Stimulated activated naive CD8-positive, alpha-beta T cell treated with anti-CD3 and anti-CD28 coated beads, Interleukin-15, amount 100 ng/mL, for 72 hours (primary cell): ENCODE data around the gene FOXL2NB.

Source experiments
- ATAC-seq: fragments of 150-1000 bp; cut with Tn5 transposase; 2 replicates; pipeline ENCODE4 v1.10.0; 2021; ENCODE audit warnings: mild to moderate bottlenecking, moderate library complexity
- DNase-seq, 2 donors: peaks; one replicate each; pipeline ENCODE4 v3.0.0; 2021 to 2022
- H3K27ac Mint-ChIP-seq, 2 donors: one replicate each; pipeline ENCODE4 v1.8.0; 2022; ENCODE audit warnings: mild to moderate bottlenecking in 2 of 2, mixed read lengths in 2 of 2, moderate library complexity in 2 of 2
- H3K27me3 Mint-ChIP-seq: one replicate; pipeline ENCODE4 v1.8.0; 2022; ENCODE audit warnings: mixed read lengths
- H3K4me1 Mint-ChIP-seq: one replicate; pipeline ENCODE4 v1.8.0; 2022; ENCODE audit warnings: mild to moderate bottlenecking, mixed read lengths
- H3K4me3 Mint-ChIP-seq, 2 donors: one replicate each; pipeline ENCODE4 v1.8.0; 2022; ENCODE audit warnings: mild to moderate bottlenecking in 2 of 2, mixed read lengths in 2 of 2, moderate library complexity in 1 of 2
- H3K9me3 Mint-ChIP-seq, 2 donors: one replicate each; pipeline ENCODE4 v1.8.0; 2022; ENCODE audit warnings: mixed read lengths in 2 of 2

Gene FOXL2NB

DNA sequence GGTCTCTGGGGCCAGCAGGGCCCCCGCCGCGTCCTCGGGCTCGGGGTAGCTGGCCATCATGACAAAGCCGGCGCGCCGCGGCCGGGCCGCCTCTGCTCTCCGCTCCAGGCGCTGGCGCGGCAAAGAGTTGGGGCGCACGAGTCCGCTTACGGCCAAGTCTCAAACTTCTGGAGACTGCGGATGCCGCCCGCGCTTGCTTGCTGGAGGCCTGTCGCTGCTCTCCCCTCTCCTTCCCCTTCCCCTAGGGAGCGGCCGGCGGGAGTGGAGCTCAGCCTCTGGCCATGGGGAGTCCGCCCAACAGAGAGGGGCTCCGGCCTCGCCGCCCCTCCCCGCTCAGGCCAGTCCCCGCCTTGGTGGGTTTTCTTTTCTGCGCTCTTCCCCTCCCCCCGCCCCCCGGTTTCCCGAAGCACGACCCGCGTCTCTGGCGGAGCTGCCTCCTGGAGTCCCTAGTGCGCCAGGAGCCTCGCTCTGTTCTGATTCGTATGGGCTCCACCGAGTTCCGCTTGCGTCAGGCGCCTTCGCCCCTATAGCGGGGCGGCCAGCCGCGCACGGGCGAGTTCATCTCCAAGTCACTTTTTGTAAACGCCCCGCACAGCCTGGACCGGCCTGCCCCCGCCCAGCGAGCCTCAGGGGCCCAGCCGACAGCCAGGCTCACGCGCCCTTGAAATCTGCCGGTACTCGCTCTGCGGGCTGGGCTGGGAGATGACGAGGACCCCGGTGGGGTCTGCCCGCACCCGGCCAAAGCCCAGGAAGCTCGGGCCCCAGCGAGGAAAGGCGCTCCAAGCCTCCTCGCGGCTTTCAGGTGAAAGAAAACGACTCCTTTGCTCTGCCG lies at the start of gene FOXL2NB, which contains the start of gene FOXL2:
TSS of gene FOXL2NB (plus strand) at position 555 of the 832 bp plus-strand sequence. CDS start at position 703, 148 bp downstream.
TSS of gene FOXL2 (minus strand) at position 475 of the 832 bp plus-strand sequence. CDS start at position 60, 415 bp downstream.
- Mint-ChIP-seq H3K27ac (no peak within 1 kb of the TSS), H3K4me1 (peaks cover 51% of the 10 kb centered on the region), H3K4me3 (peak within 1 kb of the TSS; percentile 80 to 85), H3K27me3 (peaks cover 92% of the 10 kb centered on the region), H3K9me3 (no peaks in the 10 kb centered on the region)
- DNase-seq (peak; percentile 26 to 34), ATAC-seq (peak; percentile 25)

DNA sequence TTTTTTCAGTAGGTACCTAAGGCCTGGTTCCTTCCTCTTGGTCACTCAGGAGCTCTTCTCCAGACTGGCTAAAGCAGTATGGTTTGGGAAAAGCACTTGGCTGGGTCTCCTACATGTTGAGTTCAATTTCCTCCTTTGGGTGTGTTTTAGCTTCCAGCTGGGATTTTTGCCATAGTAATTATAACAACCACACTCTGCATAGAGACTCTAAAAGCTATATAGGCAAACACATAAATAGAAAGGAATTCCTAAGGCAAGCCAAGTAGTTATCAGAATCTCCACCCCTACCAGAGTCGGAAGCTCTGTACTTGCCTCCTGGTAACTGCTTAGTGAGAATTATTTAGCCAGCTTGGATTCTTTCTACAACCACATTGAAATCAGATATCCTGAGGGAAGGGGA lies 48.7 kb upstream of the FOXL2NB start:
- Mint-ChIP-seq H3K9me3 (no peaks in the 10 kb centered on the region), H3K27me3 (no peaks in the 10 kb centered on the region), H3K4me1 (no peaks in the 10 kb centered on the region), H3K4me3 (no peak overlapping the region), H3K27ac (no peak overlapping the region)
- no peak for DNase-seq
- no peak for ATAC-seq

DNA sequence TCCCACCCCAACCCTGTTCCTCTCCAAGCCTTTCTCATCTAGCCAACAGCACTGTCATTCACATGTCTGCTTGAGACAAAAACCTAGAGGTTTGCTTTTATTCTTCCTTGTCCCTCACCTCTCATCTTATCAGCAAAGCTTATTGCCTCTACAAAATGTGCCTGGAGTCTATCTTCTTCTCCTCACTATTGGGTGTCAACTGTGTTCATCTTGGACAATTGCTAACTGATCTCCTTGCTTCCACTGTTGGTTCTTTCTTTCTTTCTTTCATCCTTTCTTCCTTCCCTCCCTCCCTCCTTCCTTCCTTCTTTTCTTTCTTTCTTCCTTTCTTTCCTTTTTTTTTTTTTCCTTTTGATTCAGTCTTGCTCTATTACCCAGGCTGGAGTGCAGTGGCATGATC lies 48.3 kb upstream of the FOXL2NB start:
- Mint-ChIP-seq H3K27me3 (no peaks in the 10 kb centered on the region), H3K9me3 (no peaks in the 10 kb centered on the region), H3K4me3 (no peak overlapping the region), H3K4me1 (no peaks in the 10 kb centered on the region), H3K27ac (no peak overlapping the region)
- DNase-seq = no peak
- ATAC-seq = no peak

DNA sequence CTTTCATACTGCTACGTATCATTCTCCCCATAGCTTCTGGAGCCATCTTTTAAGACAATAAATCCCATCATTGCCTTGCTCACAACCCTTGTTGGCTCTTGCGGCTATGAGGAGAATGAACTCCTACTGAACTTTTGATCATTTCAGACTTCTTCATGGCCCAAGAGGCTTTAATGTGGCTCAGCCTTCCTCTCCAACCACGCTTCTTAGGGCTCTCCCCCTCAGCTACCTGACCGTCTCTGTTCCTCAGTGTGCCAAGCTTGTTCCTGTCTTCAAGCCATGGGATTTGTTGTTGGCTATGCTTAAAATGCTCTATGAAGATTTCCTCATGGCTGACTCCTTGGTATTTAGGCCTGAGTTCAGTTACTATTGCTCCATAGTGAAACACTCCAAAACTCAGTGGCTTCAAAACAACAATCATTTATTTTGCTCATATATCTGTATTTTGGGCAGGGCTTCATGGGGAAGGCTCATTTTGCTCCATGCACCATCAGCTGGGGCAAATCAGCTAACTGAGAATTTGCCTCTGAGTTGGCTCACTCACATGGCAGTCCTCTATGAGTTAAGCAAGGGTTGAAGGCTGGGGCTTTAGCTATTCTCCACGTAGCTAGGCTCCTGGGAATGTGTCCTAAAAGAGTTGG lies 47.5 kb upstream of the FOXL2NB start:
- no peak for ATAC-seq
- H3K4me3 Mint-ChIP-seq = no peak overlapping the region
- no peaks in the 10 kb centered on the region for H3K9me3 Mint-ChIP-seq
- no peaks in the 10 kb centered on the region for H3K4me1 Mint-ChIP-seq
- no peak overlapping the region for H3K27ac Mint-ChIP-seq
- H3K27me3 Mint-ChIP-seq = no peaks in the 10 kb centered on the region
- DNase-seq = no peak

DNA sequence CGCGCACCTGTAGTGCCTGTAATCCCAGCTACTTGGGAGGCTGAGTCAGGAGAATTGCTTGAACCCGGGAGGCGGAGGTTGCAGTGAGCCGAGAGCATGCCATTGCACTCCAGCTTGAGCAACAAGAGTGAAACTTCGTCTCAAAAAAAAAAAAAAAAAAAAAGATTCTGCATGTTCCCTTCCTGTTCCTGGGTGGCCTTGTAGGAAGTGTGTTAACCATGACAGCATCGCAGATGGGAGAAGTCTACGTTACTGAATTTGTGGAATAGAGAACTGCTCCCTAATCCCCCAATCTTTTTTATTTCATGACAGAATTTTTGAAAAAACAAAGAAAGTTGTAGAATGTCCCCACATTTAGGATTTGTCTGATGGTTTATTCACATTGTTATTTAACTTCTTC lies 45.5 kb upstream of the FOXL2NB start:
- Mint-ChIP-seq H3K9me3 (no peaks in the 10 kb centered on the region), H3K4me3 (no peak overlapping the region), H3K27ac (no peak overlapping the region), H3K27me3 (no peaks in the 10 kb centered on the region), H3K4me1 (no peaks in the 10 kb centered on the region)
- ATAC-seq = no peak
- DNase-seq = no peak

DNA sequence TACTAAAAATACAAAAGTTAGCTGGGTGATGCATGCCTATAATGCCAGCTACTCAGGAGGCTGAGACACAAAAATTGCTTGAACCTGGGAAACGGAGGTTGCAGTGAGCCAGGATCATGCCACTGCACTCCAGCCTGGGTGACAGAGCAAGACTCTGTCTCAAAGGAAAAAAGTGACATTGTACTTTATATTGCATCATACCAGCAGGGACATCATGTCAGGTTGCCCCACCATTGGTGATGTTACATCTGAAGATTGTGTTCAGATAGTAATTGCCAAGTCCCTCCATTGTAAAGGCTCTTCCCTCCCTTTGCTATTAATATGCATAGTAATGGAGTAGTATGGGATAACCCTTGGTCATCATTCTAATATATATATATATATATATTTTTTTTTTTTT lies 44.8 kb upstream of the FOXL2NB start:
- DNase-seq (no peak), ATAC-seq (no peak)
- no peaks in the 10 kb centered on the region for H3K9me3 Mint-ChIP-seq
- H3K4me1 Mint-ChIP-seq = no peaks in the 10 kb centered on the region
- no peaks in the 10 kb centered on the region for H3K27me3 Mint-ChIP-seq
- no peak overlapping the region for H3K27ac Mint-ChIP-seq
- no peak overlapping the region for H3K4me3 Mint-ChIP-seq

DNA sequence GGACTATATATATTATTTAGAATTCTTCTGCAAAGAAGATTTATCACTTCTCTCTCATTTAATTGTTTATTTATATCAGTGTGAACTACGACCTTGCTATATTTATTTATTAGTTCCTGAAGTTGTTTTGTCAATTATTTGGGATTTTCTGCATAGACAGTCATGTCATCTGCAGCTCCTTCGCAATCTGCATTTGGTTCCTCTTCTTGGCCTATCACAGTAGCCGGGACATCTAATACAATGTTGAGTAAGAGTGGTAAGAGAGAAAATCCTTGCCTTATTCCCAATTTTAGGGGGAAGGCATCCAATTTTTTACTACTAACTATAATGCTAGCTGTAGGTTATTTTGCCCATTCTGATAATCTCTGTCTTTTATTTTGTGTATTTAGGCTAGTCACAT lies 39.5 kb upstream of the FOXL2NB start:
- no peaks in the 10 kb centered on the region for H3K4me1 Mint-ChIP-seq
- H3K27ac Mint-ChIP-seq = no peak overlapping the region
- H3K9me3 Mint-ChIP-seq = no peaks in the 10 kb centered on the region
- DNase-seq = no peak
- H3K27me3 Mint-ChIP-seq = no peaks in the 10 kb centered on the region
- H3K4me3 Mint-ChIP-seq = no peak overlapping the region
- no peak for ATAC-seq

DNA sequence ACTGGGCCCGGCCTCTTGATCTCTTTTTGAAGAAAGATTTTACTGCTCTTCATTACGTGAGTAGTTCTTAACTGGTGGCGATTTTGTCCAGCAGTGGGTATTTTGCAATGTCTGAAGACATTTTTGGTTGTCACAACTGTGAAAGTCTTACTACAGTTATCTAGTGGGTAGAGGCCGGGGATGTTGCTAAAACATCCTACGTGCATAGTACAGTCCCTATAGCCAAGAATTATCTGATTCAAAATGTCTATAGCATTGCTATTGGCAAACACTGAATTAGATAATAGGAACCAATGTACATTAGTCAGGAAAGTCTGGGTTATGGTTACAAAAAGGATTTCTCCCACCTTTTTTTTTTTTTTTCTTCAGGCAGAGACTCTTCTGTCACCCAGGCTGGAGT lies 38.2 kb upstream of the FOXL2NB start:
- ATAC-seq (no peak), DNase-seq (no peak)
- Mint-ChIP-seq H3K9me3 (no peaks in the 10 kb centered on the region), H3K4me1 (no peaks in the 10 kb centered on the region), H3K27me3 (no peaks in the 10 kb centered on the region), H3K27ac (no peak overlapping the region), H3K4me3 (no peak overlapping the region)

DNA sequence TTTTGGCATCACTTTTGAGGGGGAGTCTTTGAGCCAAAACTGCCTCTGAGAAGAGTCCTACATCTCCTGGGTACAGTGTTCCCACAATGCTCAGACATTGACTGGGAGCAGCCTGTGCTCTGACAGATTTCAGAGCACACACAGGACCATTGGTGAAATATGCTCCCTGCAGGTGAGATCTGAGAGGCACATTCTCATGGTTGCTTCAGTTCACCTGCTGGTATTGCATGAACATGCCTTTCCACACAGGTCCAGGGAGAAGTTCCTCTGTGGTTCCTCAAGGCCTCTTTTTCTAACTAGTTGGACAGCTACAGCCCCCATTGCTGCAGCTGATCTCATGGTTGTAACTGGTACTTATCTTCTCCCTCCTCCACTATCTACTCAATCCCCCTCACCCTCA lies 37.1 kb upstream of the FOXL2NB start:
- DNase-seq (no peak), ATAC-seq (no peak)
- H3K4me1 Mint-ChIP-seq = peaks cover 3% of the 10 kb centered on the region
- no peaks in the 10 kb centered on the region for H3K9me3 Mint-ChIP-seq
- no peak overlapping the region for H3K27ac Mint-ChIP-seq
- no peaks in the 10 kb centered on the region for H3K27me3 Mint-ChIP-seq
- no peak overlapping the region for H3K4me3 Mint-ChIP-seq

DNA sequence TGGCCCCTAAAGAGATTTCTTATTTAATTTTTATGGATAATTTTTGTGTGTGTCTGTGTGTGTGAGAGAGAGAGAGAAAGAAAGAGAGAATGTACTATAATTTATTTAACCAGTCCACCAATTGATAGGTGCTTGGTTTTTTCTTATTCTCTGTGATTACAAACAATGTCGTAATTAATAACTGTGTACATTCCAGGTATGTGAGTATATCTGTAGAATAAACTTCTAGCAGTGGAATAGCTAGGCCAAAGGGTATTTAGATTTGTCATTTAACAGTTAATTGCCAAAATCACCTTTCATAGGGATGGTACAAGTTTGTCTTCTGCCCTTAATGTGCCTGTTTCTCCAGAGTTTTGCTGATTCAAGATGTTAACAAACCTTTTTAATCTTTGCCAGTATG lies 35.4 kb upstream of the FOXL2NB start:
- Mint-ChIP-seq H3K4me3 (no peak overlapping the region), H3K27me3 (no peaks in the 10 kb centered on the region), H3K4me1 (peaks cover 7% of the 10 kb centered on the region), H3K27ac (no peak overlapping the region), H3K9me3 (no peaks in the 10 kb centered on the region)
- ATAC-seq (no peak), DNase-seq (no peak)

DNA sequence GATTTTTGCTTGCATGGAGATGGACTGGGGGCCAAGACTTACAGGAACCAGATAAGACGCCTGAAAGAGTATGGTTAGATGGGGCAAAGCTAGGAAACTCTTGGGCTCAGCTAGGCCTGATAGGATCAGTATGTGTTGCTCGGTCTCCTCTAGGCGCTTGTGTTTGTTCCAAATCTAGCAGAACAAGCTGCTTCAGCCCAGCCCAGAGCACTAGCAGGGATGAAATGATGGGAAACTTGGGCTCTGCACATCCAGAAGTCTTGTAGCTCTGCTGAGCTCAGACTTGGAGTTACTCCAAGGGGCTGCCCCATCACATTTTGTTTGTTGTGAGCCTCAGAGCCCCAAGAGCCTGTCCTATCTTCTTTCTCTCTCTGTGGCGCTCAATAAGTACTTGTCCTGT lies 34.8 kb upstream of the FOXL2NB start:
- Mint-ChIP-seq H3K9me3 (no peaks in the 10 kb centered on the region), H3K4me1 (peaks cover 7% of the 10 kb centered on the region), H3K4me3 (no peak overlapping the region), H3K27ac (no peak overlapping the region), H3K27me3 (peaks cover 2% of the 10 kb centered on the region)
- ATAC-seq (no peak), DNase-seq (no peak)

DNA sequence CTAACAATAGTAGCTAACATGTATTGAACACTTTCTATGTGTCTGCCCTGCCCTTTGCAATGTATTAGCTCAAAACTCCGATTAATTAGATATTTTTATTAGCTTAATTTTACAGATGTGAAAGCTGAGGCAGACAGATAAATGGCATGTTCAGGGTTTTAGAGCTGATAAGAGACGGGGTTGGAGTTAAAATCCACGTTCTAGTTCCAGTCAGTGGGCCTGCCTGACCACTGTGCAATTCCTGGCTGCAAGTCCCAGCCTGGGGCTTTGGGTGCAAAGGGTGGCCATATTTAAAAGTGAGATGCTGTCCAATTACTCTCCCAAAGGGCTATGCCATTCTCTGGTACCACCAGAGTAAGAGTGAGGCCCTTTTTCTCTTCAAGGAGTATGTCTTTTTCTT lies 33.3 kb upstream of the FOXL2NB start:
- Mint-ChIP-seq H3K27me3 (peaks cover 15% of the 10 kb centered on the region), H3K4me3 (no peak overlapping the region), H3K27ac (no peak overlapping the region), H3K9me3 (no peaks in the 10 kb centered on the region), H3K4me1 (peaks cover 7% of the 10 kb centered on the region)
- DNase-seq = no peak
- ATAC-seq = no peak

DNA sequence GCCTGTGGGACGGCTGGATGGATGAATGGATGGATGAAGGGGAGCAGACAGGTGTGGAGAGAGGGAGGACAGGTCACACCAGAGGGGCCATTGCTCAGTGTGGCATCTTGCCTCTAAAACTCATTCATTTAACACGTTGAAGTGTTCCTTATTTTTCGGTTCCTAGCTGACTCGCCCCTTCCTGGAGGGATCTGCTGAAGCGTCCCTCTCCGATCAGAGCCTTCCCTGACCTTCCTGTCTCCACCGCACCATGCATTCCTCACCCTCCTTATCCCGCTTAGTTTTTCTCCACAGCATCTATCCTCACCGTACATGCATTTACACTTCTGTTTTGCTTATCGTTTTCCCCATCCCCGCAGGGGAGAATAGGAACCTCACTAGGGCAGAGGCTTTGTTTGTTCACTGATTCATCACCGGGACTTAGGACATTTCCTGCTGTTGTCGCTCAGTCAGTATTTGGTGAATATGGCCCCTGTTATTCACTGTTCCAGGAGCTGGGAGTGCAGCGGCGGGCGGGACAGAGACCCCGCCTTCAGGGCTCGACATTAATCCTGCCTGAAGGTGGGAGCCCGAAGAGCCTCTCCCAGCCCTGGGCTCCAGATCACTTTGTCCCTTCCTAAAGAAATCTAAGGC lies 32.0 kb upstream of the FOXL2NB start:
- no peaks in the 10 kb centered on the region for H3K9me3 Mint-ChIP-seq
- H3K4me3 Mint-ChIP-seq = peak overlapping the region; percentile 87 to 93
- DNase-seq (no peak), ATAC-seq (peak; percentile 21)
- no peak overlapping the region for H3K27ac Mint-ChIP-seq
- H3K4me1 Mint-ChIP-seq = peaks cover 7% of the 10 kb centered on the region
- peaks cover 21% of the 10 kb centered on the region for H3K27me3 Mint-ChIP-seq

DNA sequence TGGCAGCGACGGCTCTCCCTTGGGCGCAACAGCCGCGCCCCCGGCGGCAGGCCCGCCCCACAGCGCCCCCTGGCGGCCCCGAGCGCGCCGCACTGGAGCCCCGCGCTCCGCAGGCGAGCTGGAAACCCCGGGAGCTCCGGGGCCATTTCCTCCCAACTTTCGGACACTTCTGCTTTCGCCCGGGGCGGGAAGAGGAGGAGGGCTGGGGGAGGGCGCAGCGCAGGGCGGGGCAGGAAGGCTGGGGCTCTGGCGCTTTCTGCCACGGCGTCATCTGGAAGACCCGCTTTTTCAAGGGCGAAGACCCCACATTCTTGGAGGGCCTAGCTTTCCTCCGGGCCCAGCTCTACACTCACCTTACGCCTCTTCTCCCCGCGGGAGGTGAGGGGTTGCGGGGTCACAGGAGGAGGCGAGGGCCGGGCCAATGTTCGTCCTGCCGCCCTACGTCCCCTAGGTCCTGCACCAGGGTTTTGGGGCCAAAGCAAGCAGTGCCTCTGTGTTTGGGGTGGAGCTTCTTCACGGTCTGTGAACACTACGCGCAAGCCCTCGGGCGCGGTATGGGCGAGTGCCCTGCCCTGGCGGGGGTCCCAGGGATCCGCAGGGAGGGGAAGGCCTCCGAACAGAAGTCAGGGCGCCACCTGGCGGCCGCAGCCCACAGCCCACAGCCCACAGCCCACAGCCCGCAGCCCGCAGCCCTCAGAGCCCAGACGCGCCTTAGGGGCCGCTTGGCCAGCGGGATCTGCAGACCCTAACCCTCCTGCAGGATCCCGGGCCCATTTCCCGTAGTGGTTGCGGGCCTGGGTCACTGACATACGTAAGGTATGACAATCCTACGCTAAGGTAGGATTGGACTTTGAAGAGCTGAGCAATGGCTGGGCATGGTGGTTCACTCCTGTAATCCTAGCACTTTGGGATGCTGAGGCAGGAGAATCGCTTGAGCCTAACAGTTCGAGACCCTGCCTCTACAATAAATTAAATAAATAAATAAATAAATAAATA lies 31.2 kb upstream of the FOXL2NB start:
- Mint-ChIP-seq H3K9me3 (no peaks in the 10 kb centered on the region), H3K4me1 (peaks cover 7% of the 10 kb centered on the region), H3K27ac (peak overlapping the region; percentile 87 to 91), H3K27me3 (peaks cover 23% of the 10 kb centered on the region), H3K4me3 (peak overlapping the region; percentile 87 to 93)
- DNase-seq = peak; percentile 89 to 91
- ATAC-seq = peak; percentile 94

DNA sequence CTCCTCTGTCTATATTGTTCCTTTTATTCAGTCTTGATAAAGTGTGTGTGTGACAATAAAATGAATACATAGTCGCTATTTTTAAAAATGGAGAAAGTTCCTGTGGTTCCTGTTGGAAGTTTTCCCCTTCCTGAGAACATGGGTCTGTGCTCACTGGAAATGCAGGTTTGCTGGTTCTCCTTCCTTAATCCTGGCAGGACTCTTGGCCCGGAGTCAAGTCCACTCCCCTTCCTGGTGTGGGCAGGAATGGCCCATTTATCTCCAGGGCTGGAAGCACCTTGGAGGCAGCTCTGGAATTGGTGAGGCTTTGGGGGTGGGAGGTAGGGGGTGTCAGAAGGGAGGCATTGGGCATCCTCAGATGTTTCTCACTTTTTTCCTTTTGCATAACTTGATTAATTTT lies 30.2 kb upstream of the FOXL2NB start:
- Mint-ChIP-seq H3K27ac (no peak overlapping the region), H3K4me1 (peaks cover 7% of the 10 kb centered on the region), H3K4me3 (no peak overlapping the region), H3K9me3 (no peaks in the 10 kb centered on the region), H3K27me3 (peaks cover 23% of the 10 kb centered on the region)
- ATAC-seq = no peak
- DNase-seq = no peak
